ENCODE measurements around the gene LZTS3. TPM values are rescaled to one million over a fixed set of nuclear protein-coding genes. Genes with fewer than 3 reads are reported as not detected.

The LZTS3 gene
- polyA plus RNA-seq, 1 of the 3 experiments (the other 2 are of a cell fraction) = 11.9 TPM

DNA sequence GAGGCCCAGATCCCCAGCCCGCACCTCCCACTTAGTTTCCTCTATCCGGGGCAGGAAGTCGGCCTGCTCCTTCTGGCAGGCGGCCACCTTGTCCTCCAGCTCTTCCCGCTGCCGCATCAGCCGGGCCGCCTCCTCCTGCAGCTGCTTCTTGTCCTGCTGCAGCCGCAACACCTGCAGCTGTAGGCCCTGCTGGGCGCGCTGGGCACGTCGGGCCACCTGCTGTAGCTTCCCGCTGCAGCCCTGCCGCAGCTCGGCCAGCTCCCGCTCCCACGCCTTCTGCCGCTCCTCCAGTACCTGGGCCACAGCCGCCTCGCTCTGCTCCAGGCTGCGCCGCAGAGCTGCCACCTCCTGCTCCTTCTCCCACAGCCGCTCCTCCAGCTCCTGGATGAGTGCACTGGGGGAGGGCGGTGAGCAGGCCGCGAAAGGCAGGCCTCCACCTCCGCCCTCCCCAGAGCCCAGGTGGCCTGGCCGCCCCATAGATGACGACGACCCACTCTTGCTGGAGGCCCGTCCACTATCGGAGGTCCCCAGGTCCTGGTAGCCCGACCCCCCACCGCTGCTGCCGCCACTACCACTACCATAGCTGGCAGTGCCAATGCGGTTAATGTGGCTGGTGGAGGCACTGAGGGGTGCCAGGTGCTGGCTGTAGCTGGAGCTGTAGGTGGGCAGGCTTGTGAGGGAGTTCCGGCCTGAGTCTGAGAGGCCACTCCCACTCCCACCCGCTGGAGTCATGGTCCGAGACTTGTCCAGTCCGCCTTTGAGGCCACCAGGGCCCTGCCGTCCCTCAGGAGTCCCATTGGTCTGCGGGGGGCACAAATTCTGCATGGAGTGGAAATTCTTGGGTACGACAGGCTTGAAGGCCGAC, 7.6 kb downstream of the LZTS3 start:
- Histone ChIP-seq H3K36me3 (replicated peaks in 1 of 2; ENCODE audit: control insufficient read depth in 1 of 2, insufficient read depth in 2 of 2, low read length in 1 of 2) (no peaks in the 10 kb centered on the region), H3K4me1 (ENCODE audit: control insufficient read depth in 1 of 2, insufficient read depth in 2 of 2, low read depth in 1 of 2, low read length in 1 of 2) (peaks cover 0 to 5% of the 10 kb centered on the region in 2 experiments; a peak in 1 of 4 replicates), H3K27ac (ENCODE audit: low read depth in 2 of 2, low read length in 1 of 2) (no peak overlapping the region), H3K4me2 (no peak overlapping the region), H3K79me2 (ENCODE audit: insufficient read depth) (no peaks in the 10 kb centered on the region), H3K9me3 (no peaks in the 10 kb centered on the region), H3K9ac (no peak overlapping the region), H3K9me2 (no peaks in the 10 kb centered on the region), H3K27me3 (ENCODE audit: insufficient read depth) (no peaks in the 10 kb centered on the region), H2AFZ (ENCODE audit: low read depth) (no peak overlapping the region), H3K4me3 (ENCODE audit: low read depth in 2 of 2, low read length in 1 of 2) (no peak overlapping the region), H4K20me1 (ENCODE audit: insufficient read depth) (no peaks in the 10 kb centered on the region), H3F3A (replicated peaks; ENCODE audit: insufficient read depth) (peaks cover 10% of the 10 kb centered on the region)
- ChIA-PET POLR2A (no interaction called here), CTCF (interaction anchor here (1.5 kb wide), 1 partner anchor 112 kb away, joined by 6 read pairs; no protein-coding TSS in a partner anchor)
- WGBS (ENCODE audit: low lambda C conversion rate) = 95% methylated on average over 25 of the region's 45 CpGs
- DNase-seq = no peak
- TF ChIP-seq, protein P1, sequence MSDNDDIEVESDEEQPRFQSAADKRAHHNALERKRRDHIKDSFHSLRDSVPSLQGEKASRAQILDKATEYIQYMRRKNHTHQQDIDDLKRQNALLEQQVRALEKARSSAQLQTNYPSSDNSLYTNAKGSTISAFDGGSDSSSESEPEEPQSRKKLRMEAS (IDR thresholded peaks at IDR 0.05; ENCODE audit: low read depth) = no peak
- no peak for TF ChIP-seq RFX5 (IDR thresholded peaks at IDR 0.05; ENCODE audit: low read length)
- TF ChIP-seq NFIC (IDR thresholded peaks at IDR 0.05; ENCODE audit: borderline replicate concordance) = no peak
- TF ChIP-seq TEAD4 (IDR thresholded peaks at IDR 0.05; ENCODE audit: borderline replicate concordance, insufficient read depth) = no peak
- TF ChIP-seq MXI1 (IDR thresholded peaks at IDR 0.05; ENCODE audit: low read depth, low read length) = no peak
- TF ChIP-seq CHD2 (IDR thresholded peaks at IDR 0.05; ENCODE audit: low read length, partially characterized antibody) = no peak
- TF ChIP-seq, protein P2, sequence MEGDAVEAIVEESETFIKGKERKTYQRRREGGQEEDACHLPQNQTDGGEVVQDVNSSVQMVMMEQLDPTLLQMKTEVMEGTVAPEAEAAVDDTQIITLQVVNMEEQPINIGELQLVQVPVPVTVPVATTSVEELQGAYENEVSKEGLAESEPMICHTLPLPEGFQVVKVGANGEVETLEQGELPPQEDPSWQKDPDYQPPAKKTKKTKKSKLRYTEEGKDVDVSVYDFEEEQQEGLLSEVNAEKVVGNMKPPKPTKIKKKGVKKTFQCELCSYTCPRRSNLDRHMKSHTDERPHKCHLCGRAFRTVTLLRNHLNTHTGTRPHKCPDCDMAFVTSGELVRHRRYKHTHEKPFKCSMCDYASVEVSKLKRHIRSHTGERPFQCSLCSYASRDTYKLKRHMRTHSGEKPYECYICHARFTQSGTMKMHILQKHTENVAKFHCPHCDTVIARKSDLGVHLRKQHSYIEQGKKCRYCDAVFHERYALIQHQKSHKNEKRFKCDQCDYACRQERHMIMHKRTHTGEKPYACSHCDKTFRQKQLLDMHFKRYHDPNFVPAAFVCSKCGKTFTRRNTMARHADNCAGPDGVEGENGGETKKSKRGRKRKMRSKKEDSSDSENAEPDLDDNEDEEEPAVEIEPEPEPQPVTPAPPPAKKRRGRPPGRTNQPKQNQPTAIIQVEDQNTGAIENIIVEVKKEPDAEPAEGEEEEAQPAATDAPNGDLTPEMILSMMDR (IDR thresholded peaks at IDR 0.05) = no peak
- TF ChIP-seq ELF1 (IDR thresholded peaks at IDR 0.05) = no peak
- no peak for TF ChIP-seq SIN3A (IDR thresholded peaks at IDR 0.05; ENCODE audit: borderline replicate concordance, low read depth, low read length)
- TF ChIP-seq GATA2 (CRISPR knock-in tag; IDR thresholded peaks at IDR 0.05) = no peak
- no peak for TF ChIP-seq SMC3 (IDR thresholded peaks at IDR 0.05; ENCODE audit: low read depth, low read length)

DNA sequence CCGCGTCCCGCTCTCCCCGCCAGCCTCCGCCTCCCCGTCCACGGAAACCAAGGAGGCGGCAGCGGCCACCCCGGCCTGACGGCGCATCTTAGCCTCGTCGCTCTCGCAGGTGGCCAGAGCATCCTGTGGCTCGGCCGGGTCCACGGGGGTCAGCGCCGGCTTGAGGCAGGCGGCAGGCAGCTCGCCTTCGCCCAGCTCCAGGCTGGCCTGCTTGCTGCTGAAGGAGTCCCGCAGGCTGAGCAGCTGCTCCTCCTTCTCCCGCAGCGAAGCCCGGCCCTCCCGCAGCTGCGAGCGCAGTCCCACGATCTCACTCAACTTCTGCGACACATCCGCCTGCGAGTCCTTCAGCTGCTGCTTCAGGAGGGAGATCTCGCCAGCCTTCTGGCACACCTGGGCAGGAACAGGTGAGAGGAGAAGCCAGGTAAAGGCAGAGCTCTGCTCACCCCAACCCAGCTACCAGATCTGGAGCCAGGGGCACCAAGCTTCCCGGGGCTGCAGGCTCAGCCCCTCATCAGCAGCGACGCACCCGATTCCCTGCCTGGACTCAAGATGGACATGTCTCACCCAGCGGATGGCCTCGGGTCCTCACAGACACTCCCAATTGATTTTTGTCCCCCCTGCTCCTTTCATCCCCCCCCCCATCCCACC, 8.5 kb downstream of the LZTS3 start:
- no peaks in the 10 kb centered on the region for H4K20me1 ChIP-seq (ENCODE audit: insufficient read depth)
- H3K9me2 ChIP-seq = no peaks in the 10 kb centered on the region
- POLR2A ChIA-PET = no interaction called here
- no peak overlapping the region for H3K4me2 ChIP-seq
- no peak overlapping the region for H3K27ac ChIP-seq (ENCODE audit: low read depth in 2 of 2, low read length in 1 of 2)
- CTCF ChIA-PET = interaction anchor here (1.5 kb wide), 1 partner anchor 111 kb away, joined by 6 read pairs; no protein-coding TSS in a partner anchor
- H2AFZ ChIP-seq (ENCODE audit: low read depth) = no peak overlapping the region
- H3K4me3 ChIP-seq (ENCODE audit: low read depth in 2 of 2, low read length in 1 of 2) = no peak overlapping the region
- H3K27me3 ChIP-seq (ENCODE audit: insufficient read depth) = no peaks in the 10 kb centered on the region
- H3F3A ChIP-seq (replicated peaks; ENCODE audit: insufficient read depth) = peaks cover 11% of the 10 kb centered on the region
- DNase-seq = no peak
- 93% methylated on average over 34 of the region's 41 CpGs for WGBS (ENCODE audit: low lambda C conversion rate)
- TF ChIP-seq POLR2AphosphoS5 (IDR thresholded peaks at IDR 0.05; ENCODE audit: low read depth, low read length) (no peak), GABPA (IDR thresholded peaks at IDR 0.05; ENCODE audit: low read depth) (no peak), YY1 (IDR thresholded peaks at IDR 0.05; ENCODE audit: low read depth) (no peak), CHD2 (IDR thresholded peaks at IDR 0.05; ENCODE audit: low read length, partially characterized antibody) (no peak), EZH2phosphoT487 (IDR thresholded peaks at IDR 0.05; ENCODE audit: borderline replicate concordance, low read depth) (no peak), RCOR1 (IDR thresholded peaks at IDR 0.05; ENCODE audit: low read length) (no peak), MXI1 (IDR thresholded peaks at IDR 0.05; ENCODE audit: low read depth, low read length) (no peak), FOSL2 (IDR thresholded peaks at IDR 0.05; ENCODE audit: borderline replicate concordance, low read depth) (no peak), RAD21 (IDR thresholded peaks at IDR 0.05; ENCODE audit: low read length) (no peak), EP300 (IDR thresholded peaks at IDR 0.05; ENCODE audit: borderline replicate concordance in 1 of 2, low read depth in 1 of 2, low read length in 1 of 2) (no peak), SMC3 (IDR thresholded peaks at IDR 0.05; ENCODE audit: low read depth, low read length) (no peak)
- TF ChIP-seq, protein P3, sequence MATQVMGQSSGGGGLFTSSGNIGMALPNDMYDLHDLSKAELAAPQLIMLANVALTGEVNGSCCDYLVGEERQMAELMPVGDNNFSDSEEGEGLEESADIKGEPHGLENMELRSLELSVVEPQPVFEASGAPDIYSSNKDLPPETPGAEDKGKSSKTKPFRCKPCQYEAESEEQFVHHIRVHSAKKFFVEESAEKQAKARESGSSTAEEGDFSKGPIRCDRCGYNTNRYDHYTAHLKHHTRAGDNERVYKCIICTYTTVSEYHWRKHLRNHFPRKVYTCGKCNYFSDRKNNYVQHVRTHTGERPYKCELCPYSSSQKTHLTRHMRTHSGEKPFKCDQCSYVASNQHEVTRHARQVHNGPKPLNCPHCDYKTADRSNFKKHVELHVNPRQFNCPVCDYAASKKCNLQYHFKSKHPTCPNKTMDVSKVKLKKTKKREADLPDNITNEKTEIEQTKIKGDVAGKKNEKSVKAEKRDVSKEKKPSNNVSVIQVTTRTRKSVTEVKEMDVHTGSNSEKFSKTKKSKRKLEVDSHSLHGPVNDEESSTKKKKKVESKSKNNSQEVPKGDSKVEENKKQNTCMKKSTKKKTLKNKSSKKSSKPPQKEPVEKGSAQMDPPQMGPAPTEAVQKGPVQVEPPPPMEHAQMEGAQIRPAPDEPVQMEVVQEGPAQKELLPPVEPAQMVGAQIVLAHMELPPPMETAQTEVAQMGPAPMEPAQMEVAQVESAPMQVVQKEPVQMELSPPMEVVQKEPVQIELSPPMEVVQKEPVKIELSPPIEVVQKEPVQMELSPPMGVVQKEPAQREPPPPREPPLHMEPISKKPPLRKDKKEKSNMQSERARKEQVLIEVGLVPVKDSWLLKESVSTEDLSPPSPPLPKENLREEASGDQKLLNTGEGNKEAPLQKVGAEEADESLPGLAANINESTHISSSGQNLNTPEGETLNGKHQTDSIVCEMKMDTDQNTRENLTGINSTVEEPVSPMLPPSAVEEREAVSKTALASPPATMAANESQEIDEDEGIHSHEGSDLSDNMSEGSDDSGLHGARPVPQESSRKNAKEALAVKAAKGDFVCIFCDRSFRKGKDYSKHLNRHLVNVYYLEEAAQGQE (IDR thresholded peaks at IDR 0.05; ENCODE audit: low read depth, low read length) = no peak
- H3K36me3 ChIP-seq (replicated peaks in 1 of 2; ENCODE audit: control insufficient read depth in 1 of 2, insufficient read depth in 2 of 2, low read length in 1 of 2) = no peaks in the 10 kb centered on the region
- H3K4me1 ChIP-seq (ENCODE audit: control insufficient read depth in 1 of 2, insufficient read depth in 2 of 2, low read depth in 1 of 2, low read length in 1 of 2) = peaks cover 0 to 5% of the 10 kb centered on the region in 2 experiments; a peak in 1 of 4 replicates
- H3K79me2 ChIP-seq (ENCODE audit: insufficient read depth) = peaks cover 2% of the 10 kb centered on the region; the same call in 1 of the 2 replicates
- no peaks in the 10 kb centered on the region for H3K9me3 ChIP-seq
- no peak overlapping the region for H3K9ac ChIP-seq

Measured in SK-N-SH (cell line).